ENCODE measurements around the gene RMRP.

RMRP gene

DNA sequence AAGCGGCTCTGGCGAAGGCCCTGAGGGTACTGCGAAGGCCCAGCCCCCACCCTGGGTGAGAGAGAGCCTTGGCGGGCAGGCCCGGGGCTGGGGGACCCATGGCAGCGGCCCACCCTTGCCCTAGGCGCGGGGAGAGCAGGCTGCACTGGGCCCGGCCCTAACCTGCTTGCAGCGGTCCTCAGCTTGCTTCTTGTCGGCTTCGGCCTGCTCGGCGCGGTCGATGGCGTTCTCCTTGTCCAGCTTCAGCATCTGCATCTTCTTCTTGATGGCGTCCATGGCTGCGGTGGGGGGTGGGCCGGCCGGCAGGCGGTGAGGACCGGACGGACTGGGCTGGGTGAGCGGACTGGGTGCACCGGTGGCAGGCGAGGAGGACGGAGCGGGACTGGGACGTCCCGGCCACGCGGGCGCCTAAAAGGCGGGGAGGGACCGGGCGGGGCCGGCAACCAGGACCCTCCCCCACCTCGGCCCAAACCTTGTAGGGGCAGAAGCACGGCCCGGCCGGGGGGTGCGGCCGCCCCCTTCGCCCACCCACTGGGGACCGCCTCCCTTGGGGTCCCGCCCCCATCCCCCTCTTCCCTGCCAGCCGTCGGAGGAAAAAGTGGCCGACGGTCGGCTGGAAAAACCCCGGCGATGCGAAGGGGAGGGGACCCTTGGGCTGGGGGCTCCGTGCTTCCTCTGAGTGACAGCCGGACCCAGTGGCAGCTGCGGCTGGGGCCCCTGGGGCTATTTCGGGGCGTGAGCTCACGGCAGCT, 31.9 kb upstream of the RMRP start, which contains the start of gene TPM2:
TPM2 (minus strand) TSS at position 384 of the 752 bp plus-strand sequence; CDS start at position 276, 108 bp downstream.
- Histone ChIP-seq H3K4me3 (replicated peaks; ENCODE audit: insufficient read depth, low read length) (peak within 1 kb of the TSS; percentile 67), H3K27ac (replicated peaks) (peak within 1 kb of the TSS; percentile 77), H3K27me3 (ENCODE audit: insufficient read depth, poor library complexity, severe bottlenecking) (no peaks in the 10 kb centered on the region)
- DNase-seq (ENCODE audit: low read depth in 1 of 2, low spot score in 1 of 2): no peak
- TF ChIP-seq POLR2AphosphoS5 (IDR thresholded peaks at IDR 0.05; ENCODE audit: low read depth) (no peak), GABPA (IDR thresholded peaks at IDR 0.05; ENCODE audit: low read depth) (no peak), SPI1 (IDR thresholded peaks at IDR 0.05; ENCODE audit: borderline replicate concordance, low read depth) (no peak)
- TF ChIP-seq, protein P1, sequence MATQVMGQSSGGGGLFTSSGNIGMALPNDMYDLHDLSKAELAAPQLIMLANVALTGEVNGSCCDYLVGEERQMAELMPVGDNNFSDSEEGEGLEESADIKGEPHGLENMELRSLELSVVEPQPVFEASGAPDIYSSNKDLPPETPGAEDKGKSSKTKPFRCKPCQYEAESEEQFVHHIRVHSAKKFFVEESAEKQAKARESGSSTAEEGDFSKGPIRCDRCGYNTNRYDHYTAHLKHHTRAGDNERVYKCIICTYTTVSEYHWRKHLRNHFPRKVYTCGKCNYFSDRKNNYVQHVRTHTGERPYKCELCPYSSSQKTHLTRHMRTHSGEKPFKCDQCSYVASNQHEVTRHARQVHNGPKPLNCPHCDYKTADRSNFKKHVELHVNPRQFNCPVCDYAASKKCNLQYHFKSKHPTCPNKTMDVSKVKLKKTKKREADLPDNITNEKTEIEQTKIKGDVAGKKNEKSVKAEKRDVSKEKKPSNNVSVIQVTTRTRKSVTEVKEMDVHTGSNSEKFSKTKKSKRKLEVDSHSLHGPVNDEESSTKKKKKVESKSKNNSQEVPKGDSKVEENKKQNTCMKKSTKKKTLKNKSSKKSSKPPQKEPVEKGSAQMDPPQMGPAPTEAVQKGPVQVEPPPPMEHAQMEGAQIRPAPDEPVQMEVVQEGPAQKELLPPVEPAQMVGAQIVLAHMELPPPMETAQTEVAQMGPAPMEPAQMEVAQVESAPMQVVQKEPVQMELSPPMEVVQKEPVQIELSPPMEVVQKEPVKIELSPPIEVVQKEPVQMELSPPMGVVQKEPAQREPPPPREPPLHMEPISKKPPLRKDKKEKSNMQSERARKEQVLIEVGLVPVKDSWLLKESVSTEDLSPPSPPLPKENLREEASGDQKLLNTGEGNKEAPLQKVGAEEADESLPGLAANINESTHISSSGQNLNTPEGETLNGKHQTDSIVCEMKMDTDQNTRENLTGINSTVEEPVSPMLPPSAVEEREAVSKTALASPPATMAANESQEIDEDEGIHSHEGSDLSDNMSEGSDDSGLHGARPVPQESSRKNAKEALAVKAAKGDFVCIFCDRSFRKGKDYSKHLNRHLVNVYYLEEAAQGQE (IDR thresholded peaks at IDR 0.05; ENCODE audit: insufficient replicate concordance, low read depth): no peak
- TF ChIP-seq, protein P2, sequence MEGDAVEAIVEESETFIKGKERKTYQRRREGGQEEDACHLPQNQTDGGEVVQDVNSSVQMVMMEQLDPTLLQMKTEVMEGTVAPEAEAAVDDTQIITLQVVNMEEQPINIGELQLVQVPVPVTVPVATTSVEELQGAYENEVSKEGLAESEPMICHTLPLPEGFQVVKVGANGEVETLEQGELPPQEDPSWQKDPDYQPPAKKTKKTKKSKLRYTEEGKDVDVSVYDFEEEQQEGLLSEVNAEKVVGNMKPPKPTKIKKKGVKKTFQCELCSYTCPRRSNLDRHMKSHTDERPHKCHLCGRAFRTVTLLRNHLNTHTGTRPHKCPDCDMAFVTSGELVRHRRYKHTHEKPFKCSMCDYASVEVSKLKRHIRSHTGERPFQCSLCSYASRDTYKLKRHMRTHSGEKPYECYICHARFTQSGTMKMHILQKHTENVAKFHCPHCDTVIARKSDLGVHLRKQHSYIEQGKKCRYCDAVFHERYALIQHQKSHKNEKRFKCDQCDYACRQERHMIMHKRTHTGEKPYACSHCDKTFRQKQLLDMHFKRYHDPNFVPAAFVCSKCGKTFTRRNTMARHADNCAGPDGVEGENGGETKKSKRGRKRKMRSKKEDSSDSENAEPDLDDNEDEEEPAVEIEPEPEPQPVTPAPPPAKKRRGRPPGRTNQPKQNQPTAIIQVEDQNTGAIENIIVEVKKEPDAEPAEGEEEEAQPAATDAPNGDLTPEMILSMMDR (IDR thresholded peaks at IDR 0.05; ENCODE audit: insufficient read depth, low read length): no peak

DNA sequence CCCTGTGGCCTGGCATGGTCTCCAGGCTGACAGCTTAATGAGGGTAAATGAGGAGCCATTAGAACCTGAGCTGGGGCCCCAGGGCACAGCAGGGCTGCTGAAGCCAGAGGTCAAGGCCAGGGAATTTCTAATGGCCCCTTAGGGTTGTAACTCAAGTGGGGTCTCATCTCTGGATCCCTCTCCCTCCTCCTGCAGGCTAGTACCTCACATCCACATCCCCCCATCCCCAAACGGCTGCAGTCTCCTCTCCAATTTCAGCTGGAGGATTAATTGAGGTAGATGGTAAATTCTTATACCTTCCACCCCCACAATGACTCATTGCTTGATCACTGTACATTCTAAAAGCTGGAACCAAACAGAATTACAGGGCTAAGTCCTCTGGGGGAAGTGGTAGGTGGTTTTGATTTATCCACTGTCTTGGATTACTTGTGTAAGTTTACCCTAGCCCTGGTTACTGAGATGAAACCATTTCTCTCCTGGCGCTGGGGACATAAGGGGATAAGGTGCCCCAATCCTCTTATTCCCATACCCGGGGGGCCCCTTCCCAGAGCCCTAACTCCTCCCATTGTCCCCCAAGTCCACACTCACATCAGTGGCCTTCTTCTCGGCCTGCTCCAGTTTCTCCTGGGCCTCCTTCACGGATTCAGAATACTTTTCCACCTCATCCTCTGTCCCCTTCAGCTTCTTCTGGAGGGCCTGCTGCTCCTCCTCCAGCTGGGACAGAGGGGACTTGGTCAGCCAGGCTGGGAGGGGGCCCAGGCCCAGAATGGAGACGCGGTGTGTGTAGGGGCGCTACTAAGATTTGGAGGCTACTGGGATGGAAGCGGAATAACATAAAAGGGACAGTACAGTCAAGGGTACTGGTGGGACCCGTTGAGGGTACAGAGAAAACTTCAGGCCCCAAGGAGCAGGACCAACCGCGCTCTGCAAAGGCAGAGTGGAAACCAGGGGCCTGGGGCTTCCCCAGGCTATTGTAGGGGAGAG, 31.0 kb upstream of the RMRP start:
- Histone ChIP-seq H3K27me3 (ENCODE audit: insufficient read depth, poor library complexity, severe bottlenecking) (no peaks in the 10 kb centered on the region), H3K27ac (replicated peaks) (no peak overlapping the region), H3K4me3 (replicated peaks; ENCODE audit: insufficient read depth, low read length) (no peak overlapping the region)
- TF ChIP-seq GABPA (IDR thresholded peaks at IDR 0.05; ENCODE audit: low read depth) (no peak), SPI1 (IDR thresholded peaks at IDR 0.05; ENCODE audit: borderline replicate concordance, low read depth) (no peak), POLR2AphosphoS5 (IDR thresholded peaks at IDR 0.05; ENCODE audit: low read depth) (no peak)
- TF ChIP-seq, protein P2 (IDR thresholded peaks at IDR 0.05; ENCODE audit: insufficient read depth, low read length): no peak
- TF ChIP-seq, protein P1 (IDR thresholded peaks at IDR 0.05; ENCODE audit: insufficient replicate concordance, low read depth): no peak
- no peak for DNase-seq (ENCODE audit: low read depth in 1 of 2, low spot score in 1 of 2)

- H3K4me3 ChIP-seq (replicated peaks; ENCODE audit: insufficient read depth, low read length): no peak overlapping the region
- no peak overlapping the region for H3K27ac ChIP-seq (replicated peaks)
- no peaks in the 10 kb centered on the region for H3K27me3 ChIP-seq (ENCODE audit: insufficient read depth, poor library complexity, severe bottlenecking)
- TF ChIP-seq, protein P1 (IDR thresholded peaks at IDR 0.05; ENCODE audit: insufficient replicate concordance, low read depth): no peak
- TF ChIP-seq GABPA (IDR thresholded peaks at IDR 0.05; ENCODE audit: low read depth): no peak
- no peak for TF ChIP-seq POLR2AphosphoS5 (IDR thresholded peaks at IDR 0.05; ENCODE audit: low read depth)
- no peak for TF ChIP-seq SPI1 (IDR thresholded peaks at IDR 0.05; ENCODE audit: borderline replicate concordance, low read depth)
- TF ChIP-seq, protein P2 (IDR thresholded peaks at IDR 0.05; ENCODE audit: insufficient read depth, low read length): no peak
- no peak for DNase-seq (ENCODE audit: low read depth in 1 of 2, low spot score in 1 of 2)
Measured at GRCh38 chr9:35687972-35688557, 30.2 kb upstream of the RMRP start.

Measured in HL-60 (cell line).